Activated effector memory CD4-positive, alpha-beta T cell treated with Interleukin-2 at 50 U/mL for 16 hours (primary cell): ENCODE data around the gene METTL16.
"Not testable (repeated sequence)": the region's sequence is repeated elsewhere in the genome, so short reads cannot be mapped to it uniquely, and the experiment has no call there.

Experiments
- DNase-seq: peaks from one replicate; pipeline ENCODE4 v3.0.0-alpha.2; 2020

Gene METTL16

GRCh38 chr17:2502871-2503580 lies 8.7 kb downstream of the METTL16 start:
- no peak for DNase-seq

- DNase-seq, result no peak
Observed at GRCh38 chr17:2500446-2500845, 11.2 kb downstream of the METTL16 start.

- not testable (repeated sequence) for DNase-seq
Observed at GRCh38 chr17:2489286-2489685, 22.4 kb downstream of the METTL16 start.

- no peak for DNase-seq
Observed at GRCh38 chr17:2487306-2487705, 24.4 kb downstream of the METTL16 start.

GRCh38 chr17:2486709-2487108 lies 25.0 kb downstream of the METTL16 start:
- DNase-seq, result not testable (repeated sequence)

- DNase-seq, result no peak
Observed at GRCh38 chr17:2485970-2486369, 25.7 kb downstream of the METTL16 start.

- no peak for DNase-seq
Observed at GRCh38 chr17:2485543-2485942, 26.1 kb downstream of the METTL16 start.

GRCh38 chr17:2484876-2485275 lies 26.8 kb downstream of the METTL16 start:
- no peak for DNase-seq

- no peak for DNase-seq
Observed at GRCh38 chr17:2483084-2483483, 28.6 kb downstream of the METTL16 start.

- no peak for DNase-seq
Observed at GRCh38 chr17:2482218-2482617, 29.5 kb downstream of the METTL16 start.

- no peak for DNase-seq
Observed at GRCh38 chr17:2481760-2482159, 29.9 kb downstream of the METTL16 start.

- no peak for DNase-seq
Observed at GRCh38 chr17:2478458-2478857, 33.2 kb downstream of the METTL16 start.

GRCh38 chr17:2475056-2475455 lies 36.6 kb downstream of the METTL16 start:
- DNase-seq, result no peak

GRCh38 chr17:2474371-2474770 lies 37.3 kb downstream of the METTL16 start:
- no peak for DNase-seq

GRCh38 chr17:2468270-2468669 lies 43.4 kb downstream of the METTL16 start:
- no peak for DNase-seq

- no peak for DNase-seq
Observed at GRCh38 chr17:2466931-2467330, 44.8 kb downstream of the METTL16 start.

GRCh38 chr17:2462481-2462880 lies 49.2 kb downstream of the METTL16 start:
- no peak for DNase-seq

GRCh38 chr17:2459917-2460271 lies 51.8 kb downstream of the METTL16 start:
- DNase-seq, result no peak

GRCh38 chr17:2457913-2458312 lies 53.8 kb downstream of the METTL16 start:
- DNase-seq, result no peak

GRCh38 chr17:2456475-2456874 lies 55.2 kb downstream of the METTL16 start:
- no peak for DNase-seq

- no peak for DNase-seq
Observed at GRCh38 chr17:2455956-2456355, 55.7 kb downstream of the METTL16 start.

- no peak for DNase-seq
Observed at GRCh38 chr17:2453866-2454265, 57.8 kb downstream of the METTL16 start.

GRCh38 chr17:2453325-2453724 lies 58.4 kb downstream of the METTL16 start:
- no peak for DNase-seq

- no peak for DNase-seq
Observed at GRCh38 chr17:2452216-2452750, 59.4 kb downstream of the METTL16 start.

- DNase-seq, result no peak
Observed at GRCh38 chr17:2450016-2450650, 61.6 kb downstream of the METTL16 start.
